ENCODE results near the gene ADK.
"Not testable (repeated sequence)": the region's sequence is repeated elsewhere in the genome, so short reads cannot be mapped to it uniquely, and the experiment has no call there.

Gene ADK

DNA sequence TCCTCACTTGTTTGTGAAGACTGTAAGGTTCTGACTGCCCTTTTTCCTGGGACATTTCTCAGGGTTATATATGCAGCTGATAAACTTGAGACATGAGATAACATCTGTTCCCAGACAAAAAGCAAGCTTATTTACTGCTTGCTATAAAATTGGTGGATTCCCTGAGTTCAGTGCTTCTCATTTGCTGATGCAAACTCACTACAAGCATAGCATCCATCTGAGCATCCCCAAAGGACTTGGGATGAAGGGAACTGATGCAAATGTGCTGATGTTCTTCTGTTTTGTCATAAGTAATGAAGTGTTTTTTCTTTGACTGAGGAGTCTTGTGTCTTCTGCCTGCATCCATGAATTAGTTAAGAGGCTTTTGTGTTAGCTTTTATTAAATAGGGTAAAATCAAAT lies 183.2 kb downstream of the ADK start:
- H3K4me3 ChIP-seq (replicated peaks in 1 of 2; ENCODE audit: low read depth in 2 of 2, low read length in 2 of 2): no peak overlapping the region
- TF ChIP-seq, protein P1, sequence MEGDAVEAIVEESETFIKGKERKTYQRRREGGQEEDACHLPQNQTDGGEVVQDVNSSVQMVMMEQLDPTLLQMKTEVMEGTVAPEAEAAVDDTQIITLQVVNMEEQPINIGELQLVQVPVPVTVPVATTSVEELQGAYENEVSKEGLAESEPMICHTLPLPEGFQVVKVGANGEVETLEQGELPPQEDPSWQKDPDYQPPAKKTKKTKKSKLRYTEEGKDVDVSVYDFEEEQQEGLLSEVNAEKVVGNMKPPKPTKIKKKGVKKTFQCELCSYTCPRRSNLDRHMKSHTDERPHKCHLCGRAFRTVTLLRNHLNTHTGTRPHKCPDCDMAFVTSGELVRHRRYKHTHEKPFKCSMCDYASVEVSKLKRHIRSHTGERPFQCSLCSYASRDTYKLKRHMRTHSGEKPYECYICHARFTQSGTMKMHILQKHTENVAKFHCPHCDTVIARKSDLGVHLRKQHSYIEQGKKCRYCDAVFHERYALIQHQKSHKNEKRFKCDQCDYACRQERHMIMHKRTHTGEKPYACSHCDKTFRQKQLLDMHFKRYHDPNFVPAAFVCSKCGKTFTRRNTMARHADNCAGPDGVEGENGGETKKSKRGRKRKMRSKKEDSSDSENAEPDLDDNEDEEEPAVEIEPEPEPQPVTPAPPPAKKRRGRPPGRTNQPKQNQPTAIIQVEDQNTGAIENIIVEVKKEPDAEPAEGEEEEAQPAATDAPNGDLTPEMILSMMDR (IDR thresholded peaks at IDR 0.05; ENCODE audit: low read depth, low read length): no peak
- no peak for DNase-seq (ENCODE audit: low read depth in 2 of 2)

DNA sequence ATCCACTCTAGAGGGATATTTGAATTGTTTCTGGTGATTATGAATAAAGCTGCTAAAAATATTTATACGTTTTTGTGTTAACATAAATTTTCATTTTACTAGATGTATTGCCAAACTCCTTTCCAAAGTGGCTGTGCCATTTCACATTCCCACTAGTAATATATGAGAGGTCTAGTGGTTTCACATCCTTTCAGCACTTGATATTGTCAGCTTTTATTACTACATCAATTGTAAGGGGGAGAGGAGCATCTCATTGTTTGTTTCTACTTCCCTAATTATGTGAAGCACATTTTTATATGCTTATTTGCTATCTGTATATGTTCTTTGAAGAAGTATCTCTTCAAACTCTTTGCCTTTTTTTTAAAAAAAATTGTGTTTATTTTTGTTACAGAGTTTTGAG lies 184.5 kb downstream of the ADK start:
- no peak overlapping the region for H3K4me3 ChIP-seq (replicated peaks in 1 of 2; ENCODE audit: low read depth in 2 of 2, low read length in 2 of 2)
- DNase-seq (ENCODE audit: low read depth in 2 of 2): no peak
- TF ChIP-seq, protein P1 (IDR thresholded peaks at IDR 0.05; ENCODE audit: low read depth, low read length): no peak

DNA sequence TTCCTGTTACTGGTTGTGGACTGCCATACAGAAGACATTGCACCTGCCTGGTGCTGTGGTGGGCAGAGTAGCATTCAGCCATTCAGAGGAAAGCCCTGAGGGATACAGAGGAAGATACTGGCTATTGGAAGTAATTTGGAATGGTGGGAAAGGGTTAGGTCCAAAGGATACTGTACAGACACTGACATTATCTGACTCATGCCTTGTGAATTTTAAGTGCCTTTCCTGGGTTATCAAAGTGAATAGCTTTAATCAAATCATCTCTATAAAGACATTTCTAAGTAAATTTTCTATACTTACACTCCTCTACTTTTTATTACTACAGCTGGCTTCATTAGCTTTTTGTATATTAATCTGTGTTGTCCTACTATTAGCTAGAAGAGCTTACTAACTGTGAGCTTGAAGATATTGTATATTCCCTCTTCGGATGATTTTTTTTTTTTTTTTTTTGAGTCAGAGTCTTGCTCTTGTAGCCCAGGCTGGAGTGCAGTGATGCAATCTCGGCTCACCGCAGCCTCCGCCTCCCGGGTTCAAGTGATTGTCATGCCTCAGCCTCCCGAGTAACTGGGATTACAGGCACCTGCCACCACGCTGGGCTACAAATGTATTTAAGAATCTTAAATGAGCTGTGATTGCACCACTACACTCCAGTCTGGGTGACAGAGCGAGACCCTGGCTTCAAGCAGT lies 186.5 kb downstream of the ADK start:
- H3K4me3 ChIP-seq (replicated peaks in 1 of 2; ENCODE audit: low read depth in 2 of 2, low read length in 2 of 2): no peak overlapping the region
- TF ChIP-seq, protein P1 (IDR thresholded peaks at IDR 0.05; ENCODE audit: low read depth, low read length): no peak
- no peak for DNase-seq (ENCODE audit: low read depth in 2 of 2)

DNA sequence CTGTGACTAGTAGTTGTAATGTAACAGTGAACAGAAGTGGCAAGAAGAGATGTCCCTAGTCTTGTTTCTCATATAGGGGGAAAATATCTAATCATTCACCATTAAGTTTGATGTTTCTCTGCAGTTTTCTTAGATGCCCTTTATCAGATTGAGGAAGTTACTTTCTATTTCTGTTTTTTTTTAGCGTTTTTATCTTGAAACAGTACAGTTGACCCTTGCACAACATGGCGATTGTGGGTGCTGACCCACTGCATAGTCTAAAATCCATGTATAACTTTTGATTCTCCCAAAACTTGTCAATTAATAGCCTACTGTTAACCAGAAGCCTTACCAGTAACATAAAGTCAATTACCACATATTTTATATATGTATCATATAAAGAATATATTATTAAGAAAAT lies 192.0 kb downstream of the ADK start:
- TF ChIP-seq, protein P1 (IDR thresholded peaks at IDR 0.05; ENCODE audit: low read depth, low read length): no peak
- H3K4me3 ChIP-seq (replicated peaks in 1 of 2; ENCODE audit: low read depth in 2 of 2, low read length in 2 of 2): no peak overlapping the region

DNA sequence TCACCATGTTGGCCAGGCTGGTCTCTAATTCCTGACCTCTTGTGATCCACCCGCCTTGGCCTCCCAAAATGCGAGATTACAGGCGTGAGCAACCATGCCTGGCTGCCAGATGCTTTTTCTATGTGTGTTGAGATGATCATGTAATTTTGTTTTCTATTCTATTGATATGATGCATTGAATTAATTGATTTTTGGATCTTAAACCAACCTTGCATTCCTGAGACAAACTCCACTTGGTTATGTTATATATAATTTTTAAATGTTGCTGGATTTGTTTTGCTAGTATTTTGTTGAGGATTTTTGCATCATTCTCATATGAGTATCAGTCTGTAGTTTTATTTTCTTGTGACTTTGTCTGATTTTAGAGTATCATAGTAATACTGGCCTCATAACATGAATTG lies 192.8 kb downstream of the ADK start:
- no peak for DNase-seq (ENCODE audit: low read depth in 2 of 2)
- no peak overlapping the region for H3K4me3 ChIP-seq (replicated peaks in 1 of 2; ENCODE audit: low read depth in 2 of 2, low read length in 2 of 2)
- TF ChIP-seq, protein P1 (IDR thresholded peaks at IDR 0.05; ENCODE audit: low read depth, low read length): no peak

More for the DNA sequence above, 192.0 kb downstream of the ADK start:
- DNase-seq (ENCODE audit: low read depth in 2 of 2): no peak

DNA sequence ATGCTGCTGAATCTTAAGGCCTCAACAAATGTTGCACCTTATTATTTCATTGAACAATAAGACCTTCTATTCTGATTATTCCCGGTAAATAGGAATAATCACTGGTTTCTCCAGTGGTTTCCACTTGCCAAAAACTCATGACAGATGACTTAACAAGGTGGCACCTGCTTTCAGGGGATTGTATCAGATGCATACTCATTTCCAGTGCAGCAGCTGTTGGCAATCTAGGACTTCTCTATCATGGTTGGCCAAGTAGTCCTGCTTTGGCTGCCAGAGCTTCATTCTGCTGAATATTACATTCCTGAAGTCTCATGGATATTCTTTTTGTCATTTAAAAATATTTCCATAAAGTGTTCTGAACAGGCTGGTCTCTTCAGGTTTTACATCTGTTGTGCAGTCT lies 193.3 kb downstream of the ADK start:
- no peak overlapping the region for H3K4me3 ChIP-seq (replicated peaks in 1 of 2; ENCODE audit: low read depth in 2 of 2, low read length in 2 of 2)
- DNase-seq (ENCODE audit: low read depth in 2 of 2): no peak
- TF ChIP-seq, protein P1 (IDR thresholded peaks at IDR 0.05; ENCODE audit: low read depth, low read length): no peak

DNA sequence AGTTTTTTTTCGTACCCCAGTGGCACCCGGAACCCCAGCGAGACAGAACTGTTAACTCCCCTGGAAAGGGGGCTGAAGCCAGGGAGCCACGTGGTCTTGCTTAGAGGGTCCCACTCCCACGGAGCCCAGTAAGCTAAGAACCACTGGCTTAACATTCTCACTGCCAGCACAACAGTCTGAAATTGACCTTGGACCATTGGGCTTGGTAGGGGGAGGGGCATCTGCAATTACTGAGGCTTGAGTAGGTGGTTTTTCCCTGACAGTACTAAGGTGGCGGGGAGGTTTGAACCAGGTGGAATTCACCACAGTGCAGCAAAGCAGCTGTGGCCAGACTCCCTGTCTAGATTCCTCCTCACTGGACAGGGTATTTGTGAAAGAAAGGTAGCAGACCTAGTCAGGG lies 196.5 kb downstream of the ADK start:
- H3K4me3 ChIP-seq (replicated peaks in 1 of 2; ENCODE audit: low read depth in 2 of 2, low read length in 2 of 2): no peak overlapping the region
- no peak for DNase-seq (ENCODE audit: low read depth in 2 of 2)
- TF ChIP-seq, protein P1 (IDR thresholded peaks at IDR 0.05; ENCODE audit: low read depth, low read length): no peak

DNA sequence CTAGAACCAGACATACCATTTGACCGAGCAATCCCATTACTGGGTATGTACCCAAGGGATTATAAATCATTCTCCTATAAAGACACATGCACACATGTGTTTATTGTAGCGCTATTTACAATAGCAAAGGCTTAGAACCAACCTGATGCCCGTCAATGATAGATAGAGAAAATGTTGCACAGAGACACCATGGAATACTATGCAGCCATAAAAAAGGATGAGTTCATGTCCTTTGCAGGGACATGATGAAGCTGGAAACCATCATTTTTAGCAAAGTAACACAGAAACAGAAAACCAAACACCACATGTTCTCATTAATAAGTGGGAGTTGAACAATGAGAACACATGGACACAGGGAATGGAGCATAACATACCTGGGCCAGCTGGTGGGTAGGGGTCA lies 202.0 kb downstream of the ADK start:
- not testable (repeated sequence) for DNase-seq (ENCODE audit: low read depth in 2 of 2); H3K4me3 ChIP-seq (replicated peaks in 1 of 2; ENCODE audit: low read depth in 2 of 2, low read length in 2 of 2)
